Fibroblast of lung (primary cell): ENCODE data around the gene PTGFRN. TPM values are rescaled to one million over a fixed set of nuclear protein-coding genes. Genes with fewer than 3 reads are reported as not detected.

Experiments
- DNase-seq, 2 donors: peaks; one replicate each; pipeline versions ENCODE4 v3.0.0 to v3.0.0-alpha.2; 2010; ENCODE audit warnings: low read depth in 2 of 2
- H2AFZ ChIP-seq: 2 replicates; pipeline ENCODE4 v1.5.1; 2012; ENCODE audit warnings: low read length, control low read depth, inconsistent platforms
- H3K27ac ChIP-seq: 2 replicates; pipeline ENCODE4 v1.5.1; 2011; ENCODE audit warnings: low read length, control low read depth; ENCODE audit not compliant: insufficient read depth
- H3K27me3 ChIP-seq: 2 replicates; pipeline ENCODE4 v1.5.1; 2011; ENCODE audit warnings: mild to moderate bottlenecking, low read length; ENCODE audit not compliant: control insufficient read depth, insufficient read depth
- H3K36me3 ChIP-seq: 2 replicates; pipeline ENCODE4 v1.5.1; 2011; ENCODE audit warnings: low read length; ENCODE audit not compliant: control insufficient read depth, insufficient read depth
- H3K4me1 ChIP-seq: 2 replicates; pipeline ENCODE4 v1.5.1; 2011; ENCODE audit warnings: low read length; ENCODE audit not compliant: control insufficient read depth, insufficient read depth; ENCODE audit errors: extremely low read depth
- H3K4me2 ChIP-seq: 2 replicates; pipeline ENCODE4 v1.5.1; 2011; ENCODE audit warnings: low read length, control low read depth; ENCODE audit not compliant: insufficient read depth; ENCODE audit errors: extremely low read depth
- H3K4me3 ChIP-seq, 4 experiments: fragments of 200-600 bp in 1 of 4; sonication (generic) in 1 of 4; replicated peaks in 1 of 4; 2 replicates each; pipeline ENCODE4 v1.5.1; 2011 to 2016; ENCODE audit warnings: low read length in 4 of 4, low read depth in 3 of 4, mild to moderate bottlenecking in 3 of 4, control low read depth in 2 of 4, inconsistent platforms in 1 of 4, mixed read lengths in 1 of 4; ENCODE audit not compliant: insufficient read depth in 1 of 4; ENCODE audit errors: control extremely low read depth in 1 of 4
- H3K79me2 ChIP-seq: 2 replicates; pipeline ENCODE4 v1.5.1; 2012; ENCODE audit warnings: mild to moderate bottlenecking, low read length, inconsistent platforms; ENCODE audit not compliant: control insufficient read depth, insufficient read depth
- H3K9ac ChIP-seq: 2 replicates; pipeline ENCODE4 v1.5.1; 2011; ENCODE audit warnings: mild to moderate bottlenecking, low read length, control low read depth; ENCODE audit not compliant: insufficient read depth
- H3K9me3 ChIP-seq: 2 replicates; pipeline ENCODE4 v1.5.1; 2012; ENCODE audit warnings: low read depth, low read length; ENCODE audit not compliant: control insufficient read depth, insufficient read depth
- H4K20me1 ChIP-seq: 2 replicates; pipeline ENCODE4 v1.5.1; 2011; ENCODE audit warnings: low read length; ENCODE audit not compliant: control insufficient read depth, insufficient read depth; ENCODE audit errors: extremely low read depth
- CTCF ChIP-seq, 2 donors: IDR thresholded peaks in 1 of 2; conservative IDR thresholded peaks in 1 of 2; 1 replicate in 1 of 2; 2 replicates in 1 of 2; pipeline ENCODE4 v1.5.1; 2011 to 2012; ENCODE audit warnings: low read length in 2 of 2, control low read depth in 1 of 2, inconsistent platforms in 1 of 2, low read depth in 1 of 2, mild to moderate bottlenecking in 1 of 2
- EZH2 ChIP-seq: IDR thresholded peaks from 2 replicates; pipeline ENCODE4 v1.5.1; 2012; ENCODE audit warnings: low read length, control low read depth, mild to moderate bottlenecking; ENCODE audit errors: missing control alignments
- polyA plus RNA-seq, 2 donors: library from polyadenylated mRNA; depleted of rRNA in 1 of 2; stranded (reverse) in 1 of 2; unstranded in 1 of 2; fragments of >200 nt; gene quantifications; 2 replicates each; pipeline ENCODE4 v1.2.1, GENCODE V29; 2011 to 2012; ENCODE audit warnings: missing spikeins in 1 of 2
- total RNA-seq: library from RNA; depleted of rRNA; stranded (reverse); fragments of >200 nt; gene quantifications from 2 replicates; pipeline ENCODE4 v1.2.1, GENCODE V29; 2014

PTGFRN gene
- total and polyA plus RNA-seq, 2 donors (not counting 1 experiment from before 2014, with no cell fraction given) = 0.72 to 1.2 TPM

GRCh38 chr1:116991918-116992317 is 82.2 kb downstream of the PTGFRN start:
- Histone ChIP-seq H3K36me3 (no peaks in the 10 kb centered on the region), H3K4me1 (peaks cover 2% of the 10 kb centered on the region), H3K9me3 (no peaks in the 10 kb centered on the region), H2AFZ (no peak overlapping the region), H4K20me1 (no peaks in the 10 kb centered on the region), H3K79me2 (no peaks in the 10 kb centered on the region), H3K4me3 (no peak overlapping the region), H3K27ac (no peak overlapping the region), H3K9ac (no peak overlapping the region), H3K4me2 (no peak overlapping the region), H3K27me3 (no peaks in the 10 kb centered on the region)
- no peak for DNase-seq
- TF ChIP-seq CTCF (conservative IDR thresholded peaks at IDR 0.05 in 1 of 2, IDR thresholded peaks at IDR 0.05 in 1 of 2; ENCODE audit: low read depth in 1 of 2, low read length in 2 of 2) (no peak), EZH2 (no peak)

- H3K9ac ChIP-seq = no peak overlapping the region
- TF ChIP-seq EZH2 = no peak
- TF ChIP-seq CTCF (conservative IDR thresholded peaks at IDR 0.05 in 1 of 2, IDR thresholded peaks at IDR 0.05 in 1 of 2; ENCODE audit: low read depth in 1 of 2, low read length in 2 of 2) = no peak
- no peaks in the 10 kb centered on the region for H3K79me2 ChIP-seq
- no peak overlapping the region for H3K4me3 ChIP-seq
- no peaks in the 10 kb centered on the region for H3K27me3 ChIP-seq
- no peak overlapping the region for H3K4me2 ChIP-seq
- no peaks in the 10 kb centered on the region for H4K20me1 ChIP-seq
- peaks cover 2% of the 10 kb centered on the region for H3K4me1 ChIP-seq
- H3K27ac ChIP-seq = no peak overlapping the region
- H3K9me3 ChIP-seq = no peaks in the 10 kb centered on the region
- H2AFZ ChIP-seq = no peak overlapping the region
- H3K36me3 ChIP-seq = no peaks in the 10 kb centered on the region
- DNase-seq = no peak
These were observed 83.6 kb downstream of the PTGFRN start for GRCh38 chr1:116993286-116993685.

GRCh38 chr1:116994411-116994810 is 84.7 kb downstream of the PTGFRN start:
- Histone ChIP-seq H2AFZ (no peak overlapping the region), H4K20me1 (no peaks in the 10 kb centered on the region), H3K9me3 (no peaks in the 10 kb centered on the region), H3K4me3 (no peak overlapping the region), H3K4me1 (no peaks in the 10 kb centered on the region), H3K27me3 (no peaks in the 10 kb centered on the region), H3K9ac (no peak overlapping the region), H3K79me2 (no peaks in the 10 kb centered on the region), H3K36me3 (no peaks in the 10 kb centered on the region), H3K27ac (no peak overlapping the region), H3K4me2 (no peak overlapping the region)
- no peak for TF ChIP-seq EZH2
- no peak for TF ChIP-seq CTCF (conservative IDR thresholded peaks at IDR 0.05 in 1 of 2, IDR thresholded peaks at IDR 0.05 in 1 of 2; ENCODE audit: low read depth in 1 of 2, low read length in 2 of 2)
- no peak for DNase-seq
